ENCODE data around the gene CMTM5. TPM values are rescaled to one million over a fixed set of nuclear protein-coding genes. Genes with fewer than 3 reads are reported as not detected.
"Not testable (repeated sequence)": the region's sequence is repeated elsewhere in the genome, so short reads cannot be mapped to it uniquely, and the experiment has no call there.

CMTM5 gene
- total RNA-seq, 1 donor from 2014 or later: not detected

- DNase-seq: no peak
Observed at GRCh38 chr14:23415821-23416778, 39.3 kb downstream of the CMTM5 start.

- no peak for DNase-seq
Observed at GRCh38 chr14:23416801-23417200, 40.0 kb downstream of the CMTM5 start.

GRCh38 chr14:23417269-23417668 is 40.4 kb downstream of the CMTM5 start:
- not testable (repeated sequence) for DNase-seq

- DNase-seq: no peak
Observed at GRCh38 chr14:23418021-23418420, 41.2 kb downstream of the CMTM5 start.

- not testable (repeated sequence) for DNase-seq
Observed at GRCh38 chr14:23419646-23420045, 42.8 kb downstream of the CMTM5 start.

- no peak for DNase-seq
Observed at GRCh38 chr14:23421594-23421993, 44.7 kb downstream of the CMTM5 start.

- no peak for DNase-seq
Observed at GRCh38 chr14:23423657-23424056, 46.8 kb downstream of the CMTM5 start.

- no peak for DNase-seq
Observed at GRCh38 chr14:23425169-23425568, 48.3 kb downstream of the CMTM5 start.

GRCh38 chr14:23425798-23426197 is 49.0 kb downstream of the CMTM5 start:
- DNase-seq: not testable (repeated sequence)

GRCh38 chr14:23428686-23429495 is 52.0 kb downstream of the CMTM5 start:
- DNase-seq: no peak

Other genes with a start within 250 kb of the CMTM5 start
- gene SLC7A8, start 193.4 kb upstream of the CMTM5 start, total RNA-seq: 0.09 TPM in 1 of 2 replicates, not detected in the other
- not detected in 2 replicates for gene RNF212B, start 139.1 kb upstream of the CMTM5 start, total RNA-seq
- 6.5 and 7.2 TPM in 2 replicates for gene HOMEZ, start 90.9 kb upstream of the CMTM5 start, total RNA-seq
- 1.7 and 2.6 TPM in 2 replicates for gene PPP1R3E, start 74.2 kb upstream of the CMTM5 start, total RNA-seq
- gene BCL2L2, start 70.2 kb upstream of the CMTM5 start, total RNA-seq: 10.4 and 13.5 TPM in 2 replicates
- 71.5 and 93.9 TPM in 2 replicates for gene PABPN1, start 55.6 kb upstream of the CMTM5 start, total RNA-seq
- gene SLC22A17, start 24.2 kb upstream of the CMTM5 start, total RNA-seq: 0.84 and 3.7 TPM in 2 replicates
- 0.17 TPM in 1 of 2 replicates, not detected in the other for gene EFS, start 11.9 kb upstream of the CMTM5 start, total RNA-seq
- gene IL25, start 4.2 kb upstream of the CMTM5 start, total RNA-seq: not detected in 2 replicates
- gene MYH6, start 31.2 kb downstream of the CMTM5 start, total RNA-seq: not detected in 2 replicates
- not detected in 2 replicates for gene MYH7, start 58.6 kb downstream of the CMTM5 start, total RNA-seq
- gene NGDN, start 92.7 kb downstream of the CMTM5 start, total RNA-seq: 42.5 and 61.8 TPM in 2 replicates
- gene ZFHX2, start 174.7 kb downstream of the CMTM5 start, total RNA-seq: 0.17 and 0.23 TPM in 2 replicates
- gene THTPA, start 179.2 kb downstream of the CMTM5 start, total RNA-seq: 6.0 and 10.6 TPM in 2 replicates
- gene AP1G2, start 190.7 kb downstream of the CMTM5 start, total RNA-seq: 28.8 and 29.6 TPM in 2 replicates
- gene JPH4, start 201.7 kb downstream of the CMTM5 start, total RNA-seq: not detected in 2 replicates

All from dermis blood vessel endothelial cell (primary cell).